SK-N-SH (cell line): ENCODE data around the gene ARHGAP10. TPM values are rescaled to one million over a fixed set of nuclear protein-coding genes. Genes with fewer than 3 reads are reported as not detected.
A peak's percentile ranks its signal among the peaks of the same experiment; 100 is the strongest.

Experiments
- CTCF ChIA-PET: fragments of 300-600, 350-600 bp; formaldehyde crosslinking; extraction: SDS; loops from one replicate; lab custom pipeline; 2021; lab: Yijun Ruan, JAX
- POLR2A ChIA-PET: fragments of 350-600 bp; sonication (Branson Sonifier 250); formaldehyde crosslinking; extraction: SDS; loops from one replicate; lab custom pipeline; 2020; ENCODE audit warnings: antibody characterized with exemption, inconsistent platforms; lab: Yijun Ruan, JAX
- DNase-seq: peaks from one replicate; pipeline ENCODE4 v3.0.0; 2012
- H2AFZ ChIP-seq: fragments of 200-600 bp; sonication (generic); 2 replicates; pipeline ENCODE4 v1.8.1; 2016; ENCODE audit warnings: antibody characterized with exemption, mild to moderate bottlenecking, low read depth
- H3F3A ChIP-seq: fragments of 200-600 bp; sonication (generic); replicated peaks from 2 replicates; pipeline ENCODE3; 2016; ENCODE audit warnings: antibody characterized with exemption, mild to moderate bottlenecking; ENCODE audit not compliant: insufficient read depth
- H3K27ac ChIP-seq, 2 experiments: fragments of 200-500 bp in 1 of 2; fragments of 200-600 bp in 1 of 2; sonication (Bioruptor generic) in 1 of 2; sonication (generic), shearing (Covaris generic) in 1 of 2; 2 replicates each; pipeline versions ENCODE4 v1.5.1 to v1.6.1; 2014 to 2016; ENCODE audit warnings: low read depth in 2 of 2, inconsistent platforms in 1 of 2, low read length in 1 of 2, mild to moderate bottlenecking in 1 of 2, mixed read lengths in 1 of 2
- H3K27me3 ChIP-seq: fragments of 200-600 bp; sonication (generic), shearing (Covaris generic); 2 replicates; pipeline ENCODE4 v1.6.1; 2016; ENCODE audit warnings: mixed run types; ENCODE audit not compliant: insufficient read depth
- H3K36me3 ChIP-seq, 2 experiments: fragments of 200-500 bp in 1 of 2; fragments of 200-600 bp in 1 of 2; sonication (Bioruptor generic) in 1 of 2; sonication (generic) in 1 of 2; replicated peaks in 1 of 2; 2 replicates each; pipeline versions ENCODE3 to v1.5.1; 2014 to 2016; ENCODE audit warnings: low read length in 1 of 2, mild to moderate bottlenecking in 1 of 2; ENCODE audit not compliant: insufficient read depth in 2 of 2, control insufficient read depth in 1 of 2
- H3K4me1 ChIP-seq, 2 experiments: fragments of 200-500 bp in 1 of 2; fragments of 200-600 bp in 1 of 2; sonication (Bioruptor generic) in 1 of 2; sonication (generic), shearing (Covaris generic) in 1 of 2; 2 replicates each; pipeline versions ENCODE4 v1.5.1 to v1.6.1; 2014 to 2016; ENCODE audit warnings: low read depth in 1 of 2, low read length in 1 of 2, mixed run types in 1 of 2; ENCODE audit not compliant: insufficient read depth in 2 of 2, control insufficient read depth in 1 of 2
- H3K4me2 ChIP-seq: fragments of 200-600 bp; sonication (generic), shearing (Covaris generic); 2 replicates; pipeline ENCODE4 v1.6.1; 2017; ENCODE audit warnings: mixed run types
- H3K4me3 ChIP-seq, 2 experiments: fragments of 200-500 bp in 1 of 2; fragments of 200-600 bp in 1 of 2; sonication (Bioruptor generic) in 1 of 2; sonication (generic), shearing (Covaris generic) in 1 of 2; 2 replicates each; pipeline versions ENCODE4 v1.5.1 to v1.8.1; 2014 to 2016; ENCODE audit warnings: low read depth in 2 of 2, inconsistent platforms in 1 of 2, low read length in 1 of 2, mild to moderate bottlenecking in 1 of 2, mixed read lengths in 1 of 2, moderate library complexity in 1 of 2
- H3K79me2 ChIP-seq: fragments of 200-600 bp; sonication (generic); 2 replicates; pipeline ENCODE4 v1.8.1; 2017; ENCODE audit warnings: mild to moderate bottlenecking; ENCODE audit not compliant: insufficient read depth
- H3K9ac ChIP-seq: fragments of 200-600 bp; sonication (generic); 2 replicates; pipeline ENCODE4 v1.6.1; 2017; ENCODE audit warnings: mixed run types
- H3K9me2 ChIP-seq: fragments of 200-600 bp; sonication (generic); 2 replicates; pipeline ENCODE4 v1.6.1; 2017; ENCODE audit warnings: mixed run types
- H3K9me3 ChIP-seq: fragments of 200-600 bp; sonication (generic); 2 replicates; pipeline ENCODE4 v1.6.1; 2017; ENCODE audit warnings: mixed run types, mild to moderate bottlenecking, moderate library complexity
- H4K20me1 ChIP-seq: fragments of 200-600 bp; sonication (generic); 2 replicates; pipeline ENCODE4 v1.6.1; 2017; ENCODE audit warnings: mild to moderate bottlenecking, mixed run types; ENCODE audit not compliant: insufficient read depth
- FOSL2 ChIP-seq: IDR thresholded peaks from 2 replicates; pipeline ENCODE4 v1.4.0; 2012; ENCODE audit warnings: low read depth, mild to moderate bottlenecking, moderate library complexity, borderline replicate concordance
- FOXM1 ChIP-seq: IDR thresholded peaks from 2 replicates; pipeline ENCODE4 v1.4.0; 2012; ENCODE audit warnings: low read depth, mild to moderate bottlenecking
- GABPA ChIP-seq: IDR thresholded peaks from 2 replicates; pipeline ENCODE4 v1.4.0; 2012; ENCODE audit warnings: low read depth, mild to moderate bottlenecking
- GATA2 ChIP-seq: sonication (generic); formaldehyde crosslinking; IDR thresholded peaks from 2 replicates; pipeline ENCODE4 v1.5.0; 2020; ENCODE audit warnings: mild to moderate bottlenecking, missing genetic modification reagents
- JUND ChIP-seq: IDR thresholded peaks from 2 replicates; pipeline ENCODE4 v1.4.0; 2012
- NFIC ChIP-seq: IDR thresholded peaks from 2 replicates; pipeline ENCODE4 v1.4.0; 2012; ENCODE audit warnings: borderline replicate concordance
- NRF1 ChIP-seq: IDR thresholded peaks from 2 replicates; pipeline ENCODE4 v1.6.1; 2012; ENCODE audit warnings: low read depth, mild to moderate bottlenecking, low read length
- RAD21 ChIP-seq: IDR thresholded peaks from 2 replicates; pipeline ENCODE4 v1.6.1; 2012; ENCODE audit warnings: mild to moderate bottlenecking, low read length
- RCOR1 ChIP-seq: fragments of 150-350 bp; IDR thresholded peaks from 2 replicates; pipeline ENCODE4 v1.6.1; 2017; ENCODE audit warnings: antibody characterized with exemption, low read length
- RFX5 ChIP-seq: IDR thresholded peaks from 2 replicates; pipeline ENCODE4 v1.6.1; 2012; ENCODE audit warnings: mild to moderate bottlenecking, improper control_type of control experiment, low read length
- TAF1 ChIP-seq: IDR thresholded peaks from 2 replicates; pipeline ENCODE4 v1.6.1; 2012; ENCODE audit warnings: low read depth, mild to moderate bottlenecking, low read length, moderate library complexity, borderline replicate concordance
- TCF12 ChIP-seq: IDR thresholded peaks from 2 replicates; pipeline ENCODE4 v1.4.0; 2012
- TEAD4 ChIP-seq: IDR thresholded peaks from 2 replicates; pipeline ENCODE4 v1.4.0; 2012; ENCODE audit warnings: mild to moderate bottlenecking, borderline replicate concordance; ENCODE audit not compliant: insufficient read depth
- WGBS: methylation state at CpG from one replicate; pipeline ENCODE4 v1.1.6; 2017; ENCODE audit warnings: low lambda C conversion rate; 5-methylcytosine and 5-hydroxymethylcytosine counted together
- polyA plus RNA-seq, 3 experiments: library from polyadenylated mRNA; depleted of rRNA; stranded (reverse); fragments of >200 nt; gene quantifications; 2 replicates each; pipeline ENCODE4 v1.2.3, GENCODE V29; 2012
- TF ChIP-seq, protein P1 (sequence below): IDR thresholded peaks from 2 replicates; pipeline ENCODE4 v1.4.0; 2012; ENCODE audit warnings: low read depth
- TF ChIP-seq, protein P2 (sequence below): fragments of 150-350 bp; IDR thresholded peaks from 2 replicates; pipeline ENCODE4 v1.6.1; 2016; ENCODE audit warnings: mild to moderate bottlenecking, low read depth, low read length
- TF ChIP-seq, protein P3 (sequence below): IDR thresholded peaks from 2 replicates; pipeline ENCODE4; 2012

Gene ARHGAP10
- polyA plus RNA-seq, 1 of the 3 experiments (the other 2 are of a cell fraction) = 15.1 TPM

DNA sequence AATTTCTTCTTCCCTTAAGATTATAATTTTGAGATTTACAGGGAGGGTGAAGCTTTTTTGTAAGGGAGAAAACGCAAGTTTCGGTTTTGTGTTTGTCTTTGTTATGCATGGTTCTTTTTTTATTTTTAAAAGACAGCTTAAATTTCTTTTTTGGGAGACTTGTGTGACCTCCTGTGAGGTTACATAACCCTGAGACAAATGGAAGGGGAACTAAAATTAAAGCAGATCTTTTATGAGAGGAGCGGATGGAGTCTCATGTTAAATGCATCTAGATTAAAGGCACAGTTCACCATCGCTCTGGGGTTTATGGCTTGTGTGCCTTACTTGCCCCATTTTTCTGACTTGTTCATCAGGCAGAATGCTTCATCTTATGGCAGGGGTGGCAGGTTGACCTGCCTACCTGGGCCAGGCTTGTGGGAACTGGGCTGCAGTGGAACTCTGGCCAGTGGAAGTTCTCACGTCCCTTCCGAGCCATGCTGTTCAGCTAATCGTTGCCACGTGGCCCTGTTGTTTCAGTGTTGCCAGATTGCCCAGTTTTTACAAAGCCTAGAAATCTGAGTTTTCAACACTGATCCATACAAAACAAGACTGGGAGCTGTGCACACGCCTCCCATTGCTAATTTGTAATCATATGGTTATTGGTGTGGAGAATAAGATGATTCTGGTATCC, 291.8 kb downstream of the ARHGAP10 start:
- H2AFZ ChIP-seq = no peak overlapping the region
- no peak overlapping the region for H3K9ac ChIP-seq
- 97% methylated on average over 8 of the region's 9 CpGs for WGBS
- no peaks in the 10 kb centered on the region for H3K9me3 ChIP-seq
- H3F3A ChIP-seq = no peaks in the 10 kb centered on the region
- TF ChIP-seq, protein P1, sequence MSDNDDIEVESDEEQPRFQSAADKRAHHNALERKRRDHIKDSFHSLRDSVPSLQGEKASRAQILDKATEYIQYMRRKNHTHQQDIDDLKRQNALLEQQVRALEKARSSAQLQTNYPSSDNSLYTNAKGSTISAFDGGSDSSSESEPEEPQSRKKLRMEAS = no peak
- no peak for TF ChIP-seq RFX5
- TF ChIP-seq, protein P2, sequence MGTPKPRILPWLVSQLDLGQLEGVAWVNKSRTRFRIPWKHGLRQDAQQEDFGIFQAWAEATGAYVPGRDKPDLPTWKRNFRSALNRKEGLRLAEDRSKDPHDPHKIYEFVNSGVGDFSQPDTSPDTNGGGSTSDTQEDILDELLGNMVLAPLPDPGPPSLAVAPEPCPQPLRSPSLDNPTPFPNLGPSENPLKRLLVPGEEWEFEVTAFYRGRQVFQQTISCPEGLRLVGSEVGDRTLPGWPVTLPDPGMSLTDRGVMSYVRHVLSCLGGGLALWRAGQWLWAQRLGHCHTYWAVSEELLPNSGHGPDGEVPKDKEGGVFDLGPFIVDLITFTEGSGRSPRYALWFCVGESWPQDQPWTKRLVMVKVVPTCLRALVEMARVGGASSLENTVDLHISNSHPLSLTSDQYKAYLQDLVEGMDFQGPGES = no peak
- TF ChIP-seq, protein P3, sequence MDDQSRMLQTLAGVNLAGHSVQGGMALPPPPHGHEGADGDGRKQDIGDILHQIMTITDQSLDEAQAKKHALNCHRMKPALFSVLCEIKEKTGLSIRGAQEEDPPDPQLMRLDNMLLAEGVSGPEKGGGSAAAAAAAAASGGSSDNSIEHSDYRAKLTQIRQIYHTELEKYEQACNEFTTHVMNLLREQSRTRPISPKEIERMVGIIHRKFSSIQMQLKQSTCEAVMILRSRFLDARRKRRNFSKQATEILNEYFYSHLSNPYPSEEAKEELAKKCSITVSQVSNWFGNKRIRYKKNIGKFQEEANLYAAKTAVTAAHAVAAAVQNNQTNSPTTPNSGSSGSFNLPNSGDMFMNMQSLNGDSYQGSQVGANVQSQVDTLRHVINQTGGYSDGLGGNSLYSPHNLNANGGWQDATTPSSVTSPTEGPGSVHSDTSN = no peak
- no peak for TF ChIP-seq GATA2 (CRISPR knock-in tag)
- TF ChIP-seq FOXM1 = no peak
- no peak for TF ChIP-seq TEAD4
- TF ChIP-seq FOSL2 = no peak
- TF ChIP-seq RAD21 = no peak
- H3K27ac ChIP-seq = no peak overlapping the region
- no peaks in the 10 kb centered on the region for H4K20me1 ChIP-seq
- H3K9me2 ChIP-seq = no peaks in the 10 kb centered on the region
- POLR2A ChIA-PET = no interaction called here
- peaks cover 8% of the 10 kb centered on the region; the same call in 1 of the 2 replicates for H3K79me2 ChIP-seq
- H3K27me3 ChIP-seq = no peaks in the 10 kb centered on the region
- H3K4me3 ChIP-seq = no peak overlapping the region
- CTCF ChIA-PET = interaction anchor here (1.1 kb wide), 1 partner anchor 17 kb away, joined by 3 read pairs; no protein-coding TSS in a partner anchor
- no peaks in the 10 kb centered on the region; a peak in 1 of 4 replicates for H3K4me1 ChIP-seq
- no peak for DNase-seq
- H3K36me3 ChIP-seq = peaks cover 4 to 11% of the 10 kb centered on the region in 2 experiments
- H3K4me2 ChIP-seq = no peak overlapping the region

DNA sequence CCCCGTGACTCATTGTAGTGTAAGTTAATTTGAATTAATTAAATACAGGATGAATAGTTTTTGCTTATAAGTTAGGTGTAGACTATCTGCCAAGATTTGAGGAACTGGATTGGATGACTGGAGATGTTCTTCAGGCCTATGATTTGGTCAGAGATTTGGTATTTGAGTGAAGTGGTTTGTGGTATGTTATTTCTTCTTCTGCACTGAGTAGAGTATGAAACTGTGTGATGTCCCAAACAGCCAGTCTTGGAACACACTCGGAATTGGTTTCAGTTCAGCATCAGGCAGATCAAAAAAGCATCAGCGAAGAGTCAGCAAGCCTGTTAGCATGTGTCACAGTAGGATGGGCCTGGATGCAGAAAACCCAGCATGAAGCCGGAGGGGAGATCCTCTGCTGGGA, 294.1 kb downstream of the ARHGAP10 start:
- WGBS = 99% methylated on average over 4 of the region's 4 CpGs
- Histone ChIP-seq H3K9ac (no peak overlapping the region), H3K27me3 (no peaks in the 10 kb centered on the region), H3K4me2 (no peak overlapping the region), H3F3A (no peaks in the 10 kb centered on the region), H3K9me3 (no peaks in the 10 kb centered on the region), H3K79me2 (peaks cover 8% of the 10 kb centered on the region; the same call in 1 of the 2 replicates), H3K27ac (no peak overlapping the region), H3K4me3 (no peak overlapping the region), H3K9me2 (no peaks in the 10 kb centered on the region), H3K36me3 (peaks cover 11 to 12% of the 10 kb centered on the region in 2 experiments), H2AFZ (no peak overlapping the region), H3K4me1 (no peaks in the 10 kb centered on the region; a peak in 1 of 4 replicates), H4K20me1 (no peaks in the 10 kb centered on the region)
- POLR2A ChIA-PET = interaction anchor here (0.7 kb wide), 1 partner anchor 16 kb away, joined by 6 read pairs; no protein-coding TSS in a partner anchor
- DNase-seq = no peak
- CTCF ChIA-PET = no interaction called here
- TF ChIP-seq FOSL2 (peak; percentile 24; the same call in 1 of the 2 replicates), RAD21 (no peak), NFIC (no peak), TCF12 (no peak), NRF1 (no peak), GABPA (no peak), TAF1 (no peak), JUND (peak; percentile 9; the same call in 1 of the 2 replicates), RCOR1 (no peak)
